K562 (cell line): ENCODE results near the gene ICA1L. TPM values are rescaled to one million over a fixed set of nuclear protein-coding genes. Genes with fewer than 3 reads are reported as not detected.

Experiments
- ATAC-seq: fragments of 200-7000 bp; cut with Tn5 transposase; 3 replicates; pipeline ENCODE4 v1.9.1; 2020; ENCODE audit warnings: moderate library complexity
- Bru-seq: library from RNA; stranded (reverse); fragments of 400-500 nt; gene quantifications from one replicate; lab custom pipeline; 2021; lab: Mats Ljungman, UMichigan
- BruChase-seq, 2 experiments: library from RNA; stranded (reverse); fragments of 400-500 nt; gene quantifications; one replicate each; lab custom pipeline; 2021; lab: Mats Ljungman, UMichigan
- BruUV-seq: library from RNA; stranded (reverse); fragments of 400-500 nt; replicated peaks from 2 replicates; lab custom pipeline; 2021; lab: Mats Ljungman, UMichigan
- CTCF ChIA-PET: fragments of 300-600 bp; formaldehyde crosslinking; extraction: SDS; loops from one replicate; lab custom pipeline; 2021; ENCODE audit warnings: low intra/inter-chr PET ratio; lab: Yijun Ruan, JAX
- POLR2A ChIA-PET: fragments of 300-600, 350-650 bp; sonication (Branson Sonifier 250); formaldehyde crosslinking; extraction: SDS; loops from one replicate; lab custom pipeline; 2021; ENCODE audit warnings: antibody characterized with exemption, inconsistent platforms; lab: Yijun Ruan, JAX
- DNase-seq, 4 experiments: peaks; one replicate each; pipeline versions ENCODE4 v3.0.0 to v3.0.0-alpha.2; 2011 to 2018; ENCODE audit warnings: low spot score in 3 of 4, mixed read lengths in 3 of 4; ENCODE audit errors: extremely low read depth in 1 of 4
- FAIRE-seq: peaks from 2 replicates; lab custom pipeline; 2011; peaks lifted over from hg19 to GRCh38; lab: Jason Lieb, UNC
- H2AFZ ChIP-seq: 2 replicates; pipeline ENCODE4 v1.6.0; 2011; ENCODE audit warnings: low read depth, low read length, control low read depth, inconsistent platforms
- H3K27ac ChIP-seq: fragments of 200-600 bp; 3 replicates; pipeline ENCODE4 v1.8.0; 2011; ENCODE audit warnings: low read depth, mild to moderate bottlenecking, control low read depth, inconsistent platforms, low read length, moderate library complexity, mixed read lengths; ENCODE audit errors: extremely low read depth
- H3K27me3 ChIP-seq, 2 experiments: fragments of 300-600 bp in 1 of 2; 2 replicates in 1 of 2; 3 replicates in 1 of 2; pipeline versions ENCODE4 v1.6.0 to v1.8.0; 2011; ENCODE audit warnings: inconsistent platforms in 2 of 2, low read length in 2 of 2, mild to moderate bottlenecking in 1 of 2, mixed read lengths in 1 of 2, moderate library complexity in 1 of 2; ENCODE audit not compliant: control insufficient read depth in 2 of 2, insufficient read depth in 2 of 2
- H3K36me3 ChIP-seq: fragments of 300-600 bp; 3 replicates; pipeline ENCODE4 v1.8.0; 2011; ENCODE audit warnings: mild to moderate bottlenecking, low read length, inconsistent platforms; ENCODE audit not compliant: control insufficient read depth, insufficient read depth
- H3K4me1 ChIP-seq, 2 experiments: fragments of 200-600 bp in 1 of 2; replicated peaks in 1 of 2; 2 replicates in 1 of 2; 3 replicates in 1 of 2; pipeline versions ENCODE4 v1.5.1 to v1.8.0; 2011; ENCODE audit warnings: inconsistent platforms in 2 of 2, low read length in 2 of 2, mild to moderate bottlenecking in 1 of 2, mixed read lengths in 1 of 2, moderate library complexity in 1 of 2; ENCODE audit not compliant: control insufficient read depth in 2 of 2, insufficient read depth in 2 of 2
- H3K4me2 ChIP-seq: 2 replicates; pipeline ENCODE4 v1.6.1; 2011; ENCODE audit warnings: low read length, control low read depth, inconsistent platforms, mixed read lengths; ENCODE audit not compliant: insufficient read depth
- H3K4me3 ChIP-seq: fragments of 200-600 bp; sonication (generic), shearing (Covaris generic); 2 replicates; pipeline ENCODE4 v1.5.1; 2016; ENCODE audit warnings: control low read depth, inconsistent platforms
- H3K79me2 ChIP-seq: fragments of 200-600 bp; 3 replicates; pipeline ENCODE4 v1.8.0; 2011; ENCODE audit warnings: low read length, inconsistent platforms; ENCODE audit not compliant: control insufficient read depth, insufficient read depth
- H3K9ac ChIP-seq, 2 experiments: 2 replicates each; pipeline versions ENCODE4 v1.6.0 to v1.6.1; 2011; ENCODE audit warnings: low read depth in 2 of 2, low read length in 2 of 2, control low read depth in 1 of 2, inconsistent platforms in 1 of 2, mild to moderate bottlenecking in 1 of 2, mixed read lengths in 1 of 2; ENCODE audit not compliant: insufficient read depth in 1 of 2
- H3K9me1 ChIP-seq: one replicate; pipeline ENCODE4 v1.6.0; 2011; ENCODE audit warnings: inconsistent platforms, mild to moderate bottlenecking, low read length, moderate library complexity; ENCODE audit not compliant: control insufficient read depth, insufficient read depth
- H3K9me3 ChIP-seq: replicated peaks from 2 replicates; pipeline ENCODE4 v1.5.1; 2011; ENCODE audit warnings: low read depth, low read length, inconsistent platforms; ENCODE audit not compliant: control insufficient read depth, insufficient read depth
- H4K20me1 ChIP-seq: replicated peaks from 2 replicates; pipeline ENCODE4 v1.6.1; 2011; ENCODE audit warnings: low read length, inconsistent platforms, mixed read lengths; ENCODE audit not compliant: control insufficient read depth, insufficient read depth
- CHD2 ChIP-seq: IDR thresholded peaks from 2 replicates; pipeline ENCODE4 v1.6.1; 2011; ENCODE audit warnings: low read depth, low read length
- CREB1 ChIP-seq, 2 experiments: sonication (generic) in 1 of 2; formaldehyde crosslinking in 1 of 2; IDR thresholded peaks; 2 replicates each; pipeline versions ENCODE4 v1.6.1 to v1.8.0; 2012 to 2022; ENCODE audit warnings: inconsistent platforms in 1 of 2, mild to moderate bottlenecking in 1 of 2, missing genetic modification reagents in 1 of 2, moderate library complexity in 1 of 2
- EP300 ChIP-seq: IDR thresholded peaks from 2 replicates; pipeline ENCODE4 v1.6.1; 2012; ENCODE audit warnings: low read length, improper control_type of control experiment
- FOSL1 ChIP-seq: fragments of 200-800 bp; sonication (Bioruptor generic); conservative IDR thresholded peaks from 2 replicates; pipeline ENCODE4 v1.6.1; 2016; ENCODE audit warnings: missing genetic modification characterization, missing compliant biosample characterization
- HNRNPUL1 ChIP-seq: fragments of 200-400 bp; formaldehyde crosslinking; IDR thresholded peaks from 2 replicates; pipeline ENCODE4 v1.6.1; 2017; ENCODE audit warnings: low read length
- MECOM ChIP-seq: fragments of 250-450 bp; sonication (Bioruptor Pico); IDR thresholded peaks from 2 replicates; pipeline ENCODE4 v1.8.0; 2022; ENCODE audit warnings: inconsistent platforms
- MYC ChIP-seq, 2 experiments: fragments of 250-450 bp in 1 of 2; sonication (Bioruptor Pico) in 1 of 2; IDR thresholded peaks; 2 replicates each; pipeline versions ENCODE4 v1.5.1 to v1.6.1; 2012 to 2021; ENCODE audit warnings: low read depth in 2 of 2, borderline replicate concordance in 1 of 2, improper control_type of control experiment in 1 of 2, low read length in 1 of 2, mild to moderate bottlenecking in 1 of 2, moderate library complexity in 1 of 2
- WGBS: fragments of 100-300 bp; shearing (Covaris generic); methylation state at CpG from one replicate; pipeline ENCODE4 v1.1.6; 2016; ENCODE audit warnings: low coverage, mixed read lengths; ENCODE audit not compliant: insufficient coverage; ENCODE audit errors: missing lambda C conversion rate; 5-methylcytosine and 5-hydroxymethylcytosine counted together
- in situ Hi-C: fragments of 300-500 bp; cut with MboI; formaldehyde crosslinking; loops from 4 replicates; pipeline ENCODE4 v1.15.0; 2018; ENCODE audit warnings: inconsistent platforms, mixed read lengths
- intact Hi-C: fragments of 100-400 bp; cut with micrococcal nuclease; formaldehyde crosslinking; loops from 2 replicates; pipeline ENCODE4 v1.14.2; 2022
- long read RNA-seq, 3 experiments: library from polyadenylated mRNA in 2 of 3; library from RNA in 1 of 3; unstranded in 2 of 3; stranded (forward) in 1 of 3; transcript quantifications; one replicate each; pipeline ENCODE4 v2.0.0, GENCODE V29; 2019 to 2022
- polyA minus RNA-seq, 3 experiments: library from RNA; depleted of rRNA, polyadenylated mRNA; stranded (reverse); fragments of >200 nt; gene quantifications; 2 replicates each; pipeline ENCODE4 v1.2.3, GENCODE V29; 2011
- polyA plus RNA-seq, 8 experiments: library from polyadenylated mRNA; depleted of rRNA in 4 of 8; stranded (reverse) in 5 of 8; unstranded in 3 of 8; fragments of >200 nt; fragmentation: Nextera tagmentation in 2 of 8; fragmentation: Illumina TruSeq in 1 of 8; extraction: Ambion mirVana in 2 of 8; extraction: Trizol in 1 of 8; gene quantifications; 2 replicates each; pipeline versions ENCODE4 v1.2.1 to v1.2.3, GENCODE V29; 2011 to 2014; ENCODE audit warnings: inconsistent platforms in 1 of 8, missing spikeins in 1 of 8
- total RNA-seq, 7 experiments: library from RNA; depleted of rRNA in 6 of 7; stranded (reverse); fragments of >200 nt in 6 of 7; fragmentation: Illumina TruSeq in 2 of 7; extraction: Trizol in 2 of 7; gene quantifications; 2 replicates each; pipeline versions ENCODE4 v1.2.1 to v1.2.3, GENCODE V29; 2011 to 2021; ENCODE audit warnings: low replicate concordance in 1 of 7
- TF ChIP-seq, protein P1 (sequence below), 2 experiments: fragments of 450-650 bp; conservative IDR thresholded peaks; 2 replicates each; pipeline ENCODE4 v1.6.1; 2017; ENCODE audit warnings: mild to moderate bottlenecking in 2 of 2, moderate library complexity in 2 of 2
- TF ChIP-seq, protein P2 (sequence below): fragments of 450-650 bp; IDR thresholded peaks from 2 replicates; pipeline ENCODE4 v1.6.1; 2017; ENCODE audit warnings: mild to moderate bottlenecking, moderate library complexity

Gene ICA1L
- total RNA-seq (2011; cell fraction: chromatin; rRNA removed; ENCODE audit: low replicate concordance) = 2.6 and 7.1 TPM in 2 replicates
- 1.3 and 2.2 TPM in 2 replicates for total RNA-seq (2011; cell fraction: nucleolus; rRNA removed)
- total RNA-seq (2011; cell fraction: nucleoplasm; rRNA removed) = 3.2 and 6.0 TPM in 2 replicates
- total RNA-seq (2014; rRNA removed) (1.1 and 1.7 TPM in 2 replicates), total RNA-seq (2014; rRNA removed; fragmentation: Illumina TruSeq; extraction: Trizol) (1.3 and 1.8 TPM in 2 replicates), total RNA-seq (2015; rRNA removed; fragmentation: Illumina TruSeq; extraction: Trizol) (1.1 and 2.0 TPM in 2 replicates), total RNA-seq (2021) (0.74 and 1.4 TPM in 2 replicates), polyA plus RNA-seq (2011; rRNA removed) (1.2 and 1.6 TPM in 2 replicates), polyA plus RNA-seq (2014; fragmentation: Illumina TruSeq; extraction: Trizol) (1.1 TPM in 2 replicates), polyA plus RNA-seq (2014; fragmentation: Nextera tagmentation; extraction: Ambion mirVana) (under 1 TPM; 0.57 to 0.62 TPM), polyA plus RNA-seq (2014; rRNA removed) (0.86 and 1.7 TPM in 2 replicates), polyA minus RNA-seq (2011; rRNA and poly(A)+ RNA removed) (1.6 and 2.1 TPM in 2 replicates), Bru-seq, nascent RNA (percentile 40 among the genes with signal in this experiment), BruChase-seq, experiment 1, labeled RNA remaining after a 2-hour chase (percentile 49 among the genes with signal in this experiment), BruChase-seq, experiment 2, labeled RNA remaining after a 6-hour chase (percentile 48 among the genes with signal in this experiment)
- 0.33 and 0.50 TPM in 2 replicates for polyA plus RNA-seq (2011; cell fraction: cytosol; rRNA removed)
- 1.2 TPM in 2 replicates for polyA plus RNA-seq (2011; cell fraction: nucleus; rRNA removed)
- polyA plus RNA-seq (2012) = 0.92 and 0.96 TPM in 2 replicates
- 1.4 and 1.8 TPM in 2 replicates for polyA minus RNA-seq (2011; cell fraction: cytosol; rRNA and poly(A)+ RNA removed)
- polyA minus RNA-seq (2011; cell fraction: nucleus; rRNA and poly(A)+ RNA removed) = 1.8 and 2.4 TPM in 2 replicates
- long read RNA-seq, experiment 1, partial matches to known transcripts = 1 of 6 reads
- long read RNA-seq, experiment 1, other reads (novel, unspliced or antisense) = 5 of 6 reads
- long read RNA-seq, experiment 2, partial matches to known transcripts = 1 of 1 reads
- long read RNA-seq, experiment 2, other reads (novel, unspliced or antisense) = 0 of 1 reads
- long read RNA-seq, experiment 3 = 0 reads

DNA sequence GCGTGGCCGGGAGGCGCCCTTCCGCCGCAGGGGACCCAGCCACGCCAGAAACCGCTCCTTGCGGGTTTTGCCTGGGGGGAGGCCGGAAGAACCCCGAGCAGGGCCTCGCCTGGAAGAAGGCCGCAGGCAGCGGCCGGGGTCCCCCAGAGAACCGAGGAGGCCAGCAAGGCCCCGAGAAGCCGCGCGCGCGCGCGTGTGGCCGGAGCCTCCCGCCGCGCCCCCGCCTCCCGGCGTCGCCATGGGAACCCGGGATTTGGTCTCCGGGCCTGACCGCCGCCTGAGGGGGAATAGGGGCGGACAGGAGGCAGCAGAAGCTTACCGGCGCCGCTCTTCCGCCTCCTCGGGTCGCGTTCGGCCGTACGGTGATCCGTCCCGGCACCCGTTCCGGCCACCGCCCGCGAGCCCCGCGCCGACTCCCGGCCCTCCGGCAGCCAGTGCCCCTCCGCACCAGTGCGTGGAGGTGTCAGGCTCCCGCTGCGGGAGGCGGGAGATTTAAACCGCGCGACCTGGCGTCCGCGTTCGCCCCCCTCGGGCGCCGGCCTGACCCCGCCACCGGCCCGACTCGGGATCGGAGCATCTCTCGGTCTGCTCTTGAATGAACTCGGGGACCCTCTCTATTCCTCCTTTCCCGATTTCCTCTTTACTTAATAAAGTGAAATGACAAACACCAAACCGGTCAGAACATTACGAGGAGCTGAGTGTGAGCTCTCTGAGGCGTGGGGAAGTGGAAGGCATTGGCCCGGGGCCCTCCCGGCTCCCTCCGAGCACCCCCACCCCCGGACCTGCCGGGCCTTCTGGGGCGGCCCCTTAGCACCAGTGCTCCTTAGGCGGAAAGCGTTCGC is at the start of gene ICA1L:
Gene ICA1L, minus strand, starts transcription at position 467 of the 842 bp plus-strand sequence. CDS start 42,757 bp downstream, outside the sequence.
- Histone ChIP-seq H3K4me1 (peaks cover 0 to 21% of the 10 kb centered on the region in 2 experiments; a peak in 2 of 5 replicates), H3K27ac (peak within 1 kb of the TSS; percentile 66; the same call in 2 of the 3 replicates), H3K9me3 (no peaks in the 10 kb centered on the region), H3K36me3 (no peaks in the 10 kb centered on the region), H3K9ac (peak within 1 kb of the TSS; percentile 61 to 90), H3K4me2 (peak within 1 kb of the TSS; percentile 86), H3K9me1 (no peaks in the 10 kb centered on the region), H2AFZ (peak within 1 kb of the TSS; percentile 92), H3K79me2 (no peaks in the 10 kb centered on the region), H3K27me3 (no peaks in the 10 kb centered on the region), H4K20me1 (no peaks in the 10 kb centered on the region), H3K4me3 (peak within 1 kb of the TSS; percentile 73)
- no TSS peak for BruUV-seq
- 2% methylated on average over 26 of the region's 93 CpGs for WGBS
- CTCF ChIA-PET = interaction anchor here (0.7 to 1.1 kb wide), 2 partner anchors 41 to 298 kb away, joined by 3 to 4 read pairs; no protein-coding TSS in a partner anchor
- FAIRE-seq (no peak), ATAC-seq (peak; percentile 86), DNase-seq (peak; percentile 61 to 69 (median 68))
- intact Hi-C loops (loop anchor here (5.0 kb wide), 1 partner anchor 284 kb away; no protein-coding TSS in a partner anchor), in situ Hi-C loops (no loop called here)
- POLR2A ChIA-PET = interaction anchor here (0.6 to 0.7 kb wide), 2 partner anchors 107 to 1065 kb away, joined by 3 read pairs; partner anchors contain the start of gene CDK15
- TF ChIP-seq, protein P1, sequence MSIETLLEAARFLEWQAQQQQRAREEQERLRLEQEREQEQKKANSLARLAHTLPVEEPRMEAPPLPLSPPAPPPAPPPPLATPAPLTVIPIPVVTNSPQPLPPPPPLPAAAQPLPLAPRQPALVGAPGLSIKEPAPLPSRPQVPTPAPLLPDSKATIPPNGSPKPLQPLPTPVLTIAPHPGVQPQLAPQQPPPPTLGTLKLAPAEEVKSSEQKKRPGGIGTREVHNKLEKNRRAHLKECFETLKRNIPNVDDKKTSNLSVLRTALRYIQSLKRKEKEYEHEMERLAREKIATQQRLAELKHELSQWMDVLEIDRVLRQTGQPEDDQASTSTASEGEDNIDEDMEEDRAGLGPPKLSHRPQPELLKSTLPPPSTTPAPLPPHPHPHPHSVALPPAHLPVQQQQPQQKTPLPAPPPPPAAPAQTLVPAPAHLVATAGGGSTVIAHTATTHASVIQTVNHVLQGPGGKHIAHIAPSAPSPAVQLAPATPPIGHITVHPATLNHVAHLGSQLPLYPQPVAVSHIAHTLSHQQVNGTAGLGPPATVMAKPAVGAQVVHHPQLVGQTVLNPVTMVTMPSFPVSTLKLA (conservative IDR thresholded peaks at IDR 0.05) = peak; percentile 54 to 74
- TF ChIP-seq CHD2 = no peak
- no peak for TF ChIP-seq EP300
- TF ChIP-seq MECOM (CRISPR knock-in tag) = no peak
- TF ChIP-seq, protein P2, sequence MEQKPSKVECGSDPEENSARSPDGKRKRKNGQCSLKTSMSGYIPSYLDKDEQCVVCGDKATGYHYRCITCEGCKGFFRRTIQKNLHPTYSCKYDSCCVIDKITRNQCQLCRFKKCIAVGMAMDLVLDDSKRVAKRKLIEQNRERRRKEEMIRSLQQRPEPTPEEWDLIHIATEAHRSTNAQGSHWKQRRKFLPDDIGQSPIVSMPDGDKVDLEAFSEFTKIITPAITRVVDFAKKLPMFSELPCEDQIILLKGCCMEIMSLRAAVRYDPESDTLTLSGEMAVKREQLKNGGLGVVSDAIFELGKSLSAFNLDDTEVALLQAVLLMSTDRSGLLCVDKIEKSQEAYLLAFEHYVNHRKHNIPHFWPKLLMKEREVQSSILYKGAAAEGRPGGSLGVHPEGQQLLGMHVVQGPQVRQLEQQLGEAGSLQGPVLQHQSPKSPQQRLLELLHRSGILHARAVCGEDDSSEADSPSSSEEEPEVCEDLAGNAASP = no peak
- no peak for TF ChIP-seq FOSL1 (tag)
- TF ChIP-seq MYC (IDR thresholded peaks at IDR 0.05; ENCODE audit: low read depth, low read length) = peak; percentile 60
- no peak for TF ChIP-seq MYC (CRISPR knock-in tag; IDR thresholded peaks at IDR 0.05; ENCODE audit: borderline replicate concordance, low read depth)
- TF ChIP-seq CREB1 (IDR thresholded peaks at IDR 0.05) = no peak
- TF ChIP-seq CREB1 (CRISPR knock-in tag; IDR thresholded peaks at IDR 0.05) = no peak
- TF ChIP-seq HNRNPUL1 = no peak
